ENCODE results near the gene ZBTB3.
"Not testable (repeated sequence)": the region's sequence is repeated elsewhere in the genome, so short reads cannot be mapped to it uniquely, and the experiment has no call there.

Gene ZBTB3

GRCh38 chr11:62753736-62754603 lies at the start of gene ZBTB3:
Gene ZBTB3 (minus strand): TSS chr11:62754160. CDS start chr11:62753664, 496 bp downstream.
- peak; percentile 97 for DNase-seq (ENCODE audit: low spot score)

- no peak for DNase-seq (ENCODE audit: low spot score)
Measured at GRCh38 chr11:62801071-62801470, 47.1 kb upstream of the ZBTB3 start.

- no peak for DNase-seq (ENCODE audit: low spot score)
Measured at GRCh38 chr11:62799486-62799885, 45.5 kb upstream of the ZBTB3 start.

- no peak for DNase-seq (ENCODE audit: low spot score)
Measured at GRCh38 chr11:62796281-62796680, 42.3 kb upstream of the ZBTB3 start.

GRCh38 chr11:62794201-62794775 lies 40.3 kb upstream of the ZBTB3 start:
- no peak for DNase-seq (ENCODE audit: low spot score)

GRCh38 chr11:62792202-62792575 lies 38.2 kb upstream of the ZBTB3 start:
- no peak for DNase-seq (ENCODE audit: low spot score)

GRCh38 chr11:62791501-62792201 lies 37.7 kb upstream of the ZBTB3 start, which contains the start of gene TMEM223:
Gene TMEM223 (minus strand): TSS chr11:62792006. CDS start chr11:62791994, 12 bp downstream.
- DNase-seq (ENCODE audit: low spot score), result peak; percentile 96

- DNase-seq (ENCODE audit: low spot score), result no peak
Measured at GRCh38 chr11:62789576-62789975, 35.6 kb upstream of the ZBTB3 start.

- no peak for DNase-seq (ENCODE audit: low spot score)
Measured at GRCh38 chr11:62788991-62789390, 35.0 kb upstream of the ZBTB3 start.

GRCh38 chr11:62787005-62787759 lies 33.2 kb upstream of the ZBTB3 start, which contains the start of gene TMEM179B:
Gene TMEM179B (plus strand): TSS chr11:62787402. CDS start chr11:62787432, 30 bp downstream.
- DNase-seq (ENCODE audit: low spot score), result peak; percentile 96

GRCh38 chr11:62786318-62787004 lies 32.5 kb upstream of the ZBTB3 start:
- peak; percentile 94 for DNase-seq (ENCODE audit: low spot score)

GRCh38 chr11:62782753-62783152 lies 28.8 kb upstream of the ZBTB3 start:
- no peak for DNase-seq (ENCODE audit: low spot score)

- DNase-seq (ENCODE audit: low spot score), result no peak
Measured at GRCh38 chr11:62778441-62778840, 24.5 kb upstream of the ZBTB3 start.

- DNase-seq (ENCODE audit: low spot score), result no peak
Measured at GRCh38 chr11:62777389-62777788, 23.4 kb upstream of the ZBTB3 start.

- no peak for DNase-seq (ENCODE audit: low spot score)
Measured at GRCh38 chr11:62775646-62776045, 21.7 kb upstream of the ZBTB3 start.

- no peak for DNase-seq (ENCODE audit: low spot score)
Measured at GRCh38 chr11:62774407-62774806, 20.4 kb upstream of the ZBTB3 start.

- peak; percentile 97 for DNase-seq (ENCODE audit: low spot score)
Measured at GRCh38 chr11:62771144-62772021, 17.4 kb upstream of the ZBTB3 start, which contains the start of gene TAF6L. Gene TAF6L (plus strand): TSS chr11:62771396. CDS start chr11:62775784, 4,388 bp downstream.

- DNase-seq (ENCODE audit: low spot score), result peak; percentile 30
Measured at GRCh38 chr11:62770778-62771143, 16.8 kb upstream of the ZBTB3 start.

GRCh38 chr11:62760867-62761227 lies 6.9 kb upstream of the ZBTB3 start:
- DNase-seq (ENCODE audit: low spot score), result not testable (repeated sequence)
